Ovary (tissue), 10 donors: ENCODE measurements around the gene MUC5AC. TPM values are rescaled to one million over a fixed set of nuclear protein-coding genes. Genes with fewer than 3 reads are reported as not detected.

ENCODE experiments used
- DNase-seq, 5 donors: peaks; one replicate each; pipeline ENCODE4 v3.0.0-alpha.2; 2019 to 2020
- H3K27ac ChIP-seq, 2 donors: fragments of 200-600 bp; one replicate each; pipeline versions ENCODE4 v1.5.1 to v1.8.0; 2019 to 2022
- H3K27me3 ChIP-seq: fragments of 200-600 bp; one replicate; pipeline ENCODE4 v1.8.0; 2022
- H3K36me3 ChIP-seq: fragments of 200-600 bp; sonication (generic); one replicate; pipeline ENCODE4 v1.5.1; 2019
- H3K4me1 ChIP-seq: one replicate; pipeline ENCODE4 v1.8.1; 2013; ENCODE audit warnings: mild to moderate bottlenecking, moderate library complexity; ENCODE audit not compliant: insufficient read depth
- H3K4me3 ChIP-seq: fragments of 200-600 bp; sonication (generic); one replicate; pipeline ENCODE4 v1.5.1; 2017
- H3K9me3 ChIP-seq, 2 donors: fragments of 200-600 bp in 1 of 2; sonication (generic) in 1 of 2; one replicate each; pipeline versions ENCODE4 v1.5.1 to v1.8.1; 2013 to 2019; ENCODE audit warnings: mild to moderate bottlenecking in 1 of 2, moderate library complexity in 1 of 2
- EP300 ChIP-seq: sonication (generic); formaldehyde crosslinking; IDR thresholded peaks from one replicate; pipeline ENCODE4 v1.6.1; 2017; ENCODE audit warnings: antibody characterized with exemption
- POLR2A ChIP-seq: fragments of 450-650 bp; IDR thresholded peaks from one replicate; pipeline ENCODE4 v1.6.1; 2017; ENCODE audit warnings: antibody characterized with exemption, mild to moderate bottlenecking, moderate library complexity
- WGBS, 3 donors: extraction: QIAGEN DNeasy Blood & Tissue Kit in 1 of 3; methylation state at CpG; one replicate each; pipeline versions ENCODE4 v1.1.5 to v1.1.7; 2013 to 2017; 5-methylcytosine and 5-hydroxymethylcytosine counted together
- intact Hi-C, 4 donors: fragments of 100-400 bp; cut with DNase I; formaldehyde crosslinking; loops; one replicate each; pipeline versions ENCODE4 v1.11.0 to v1.15.1; 2022 to 2023
- long read RNA-seq, 3 donors: library from polyadenylated mRNA in 2 of 3; unstranded in 2 of 3; transcript quantifications; one replicate each; pipeline ENCODE4 v2.0.0 and lab custom pipeline, GENCODE V29; 2021 to 2026
- polyA plus RNA-seq, 2 donors: library from polyadenylated mRNA; stranded (reverse); fragments of 200-250 nt in 1 of 2; fragments of 350-450 nt in 1 of 2; fragmentation: Illumina TruSeq in 1 of 2; extraction: RNeasy Lipid Tissue Mini Kit (QIAGEN cat#74804) in 1 of 2; gene quantifications; one replicate each; pipeline ENCODE4 v1.2.3, GENCODE V29; 2013 to 2014
- total RNA-seq, 7 donors: library from RNA; depleted of rRNA in 2 of 7; stranded (reverse); fragments of >200 nt in 2 of 7; fragmentation: NEBNext Ultra II Directional in 3 of 7; extraction: Animal tissue kit (Norgen Biotek cat#: 25700) in 3 of 7; gene quantifications; one replicate each; pipeline versions ENCODE4 v1.1.0 to v1.2.4, GENCODE V29; 2016 to 2023
- TF ChIP-seq, protein P1 (sequence below), 3 donors: fragments of 450-650 bp in 2 of 3; fragments of 200-600 bp in 1 of 3; IDR thresholded peaks; one replicate each; pipeline versions ENCODE4 v1.5.1 to v1.8.0; 2016 to 2022; ENCODE audit warnings: antibody characterized with exemption in 3 of 3, mild to moderate bottlenecking in 1 of 3
- donor health status: DM: no; HTN: no; CAD: no; lungs with moderate emphysema.
- donor health status: DM: no; HTN: no; CAD: no.
- donor health status: Bipolar disorder and iron deficiency.
- donor health status: DM: yes; HTN: yes; CAD: no.
- donor health status: DM: no; HTN: no; CAD: no.
- donor health status: DM: yes; HTN: yes; CAD: no.

Gene MUC5AC, protein sequence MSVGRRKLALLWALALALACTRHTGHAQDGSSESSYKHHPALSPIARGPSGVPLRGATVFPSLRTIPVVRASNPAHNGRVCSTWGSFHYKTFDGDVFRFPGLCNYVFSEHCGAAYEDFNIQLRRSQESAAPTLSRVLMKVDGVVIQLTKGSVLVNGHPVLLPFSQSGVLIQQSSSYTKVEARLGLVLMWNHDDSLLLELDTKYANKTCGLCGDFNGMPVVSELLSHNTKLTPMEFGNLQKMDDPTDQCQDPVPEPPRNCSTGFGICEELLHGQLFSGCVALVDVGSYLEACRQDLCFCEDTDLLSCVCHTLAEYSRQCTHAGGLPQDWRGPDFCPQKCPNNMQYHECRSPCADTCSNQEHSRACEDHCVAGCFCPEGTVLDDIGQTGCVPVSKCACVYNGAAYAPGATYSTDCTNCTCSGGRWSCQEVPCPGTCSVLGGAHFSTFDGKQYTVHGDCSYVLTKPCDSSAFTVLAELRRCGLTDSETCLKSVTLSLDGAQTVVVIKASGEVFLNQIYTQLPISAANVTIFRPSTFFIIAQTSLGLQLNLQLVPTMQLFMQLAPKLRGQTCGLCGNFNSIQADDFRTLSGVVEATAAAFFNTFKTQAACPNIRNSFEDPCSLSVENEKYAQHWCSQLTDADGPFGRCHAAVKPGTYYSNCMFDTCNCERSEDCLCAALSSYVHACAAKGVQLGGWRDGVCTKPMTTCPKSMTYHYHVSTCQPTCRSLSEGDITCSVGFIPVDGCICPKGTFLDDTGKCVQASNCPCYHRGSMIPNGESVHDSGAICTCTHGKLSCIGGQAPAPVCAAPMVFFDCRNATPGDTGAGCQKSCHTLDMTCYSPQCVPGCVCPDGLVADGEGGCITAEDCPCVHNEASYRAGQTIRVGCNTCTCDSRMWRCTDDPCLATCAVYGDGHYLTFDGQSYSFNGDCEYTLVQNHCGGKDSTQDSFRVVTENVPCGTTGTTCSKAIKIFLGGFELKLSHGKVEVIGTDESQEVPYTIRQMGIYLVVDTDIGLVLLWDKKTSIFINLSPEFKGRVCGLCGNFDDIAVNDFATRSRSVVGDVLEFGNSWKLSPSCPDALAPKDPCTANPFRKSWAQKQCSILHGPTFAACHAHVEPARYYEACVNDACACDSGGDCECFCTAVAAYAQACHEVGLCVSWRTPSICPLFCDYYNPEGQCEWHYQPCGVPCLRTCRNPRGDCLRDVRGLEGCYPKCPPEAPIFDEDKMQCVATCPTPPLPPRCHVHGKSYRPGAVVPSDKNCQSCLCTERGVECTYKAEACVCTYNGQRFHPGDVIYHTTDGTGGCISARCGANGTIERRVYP (N-terminal part only)
- total RNA-seq: under 1 TPM in 1 of 7 donors, not detected in 6; 0.03 TPM
- polyA plus RNA-seq: not detected
- long read RNA-seq, donor 1: 0 reads
- long read RNA-seq, donor 2: 0 reads
- long read RNA-seq, donor 3: 0 reads

DNA sequence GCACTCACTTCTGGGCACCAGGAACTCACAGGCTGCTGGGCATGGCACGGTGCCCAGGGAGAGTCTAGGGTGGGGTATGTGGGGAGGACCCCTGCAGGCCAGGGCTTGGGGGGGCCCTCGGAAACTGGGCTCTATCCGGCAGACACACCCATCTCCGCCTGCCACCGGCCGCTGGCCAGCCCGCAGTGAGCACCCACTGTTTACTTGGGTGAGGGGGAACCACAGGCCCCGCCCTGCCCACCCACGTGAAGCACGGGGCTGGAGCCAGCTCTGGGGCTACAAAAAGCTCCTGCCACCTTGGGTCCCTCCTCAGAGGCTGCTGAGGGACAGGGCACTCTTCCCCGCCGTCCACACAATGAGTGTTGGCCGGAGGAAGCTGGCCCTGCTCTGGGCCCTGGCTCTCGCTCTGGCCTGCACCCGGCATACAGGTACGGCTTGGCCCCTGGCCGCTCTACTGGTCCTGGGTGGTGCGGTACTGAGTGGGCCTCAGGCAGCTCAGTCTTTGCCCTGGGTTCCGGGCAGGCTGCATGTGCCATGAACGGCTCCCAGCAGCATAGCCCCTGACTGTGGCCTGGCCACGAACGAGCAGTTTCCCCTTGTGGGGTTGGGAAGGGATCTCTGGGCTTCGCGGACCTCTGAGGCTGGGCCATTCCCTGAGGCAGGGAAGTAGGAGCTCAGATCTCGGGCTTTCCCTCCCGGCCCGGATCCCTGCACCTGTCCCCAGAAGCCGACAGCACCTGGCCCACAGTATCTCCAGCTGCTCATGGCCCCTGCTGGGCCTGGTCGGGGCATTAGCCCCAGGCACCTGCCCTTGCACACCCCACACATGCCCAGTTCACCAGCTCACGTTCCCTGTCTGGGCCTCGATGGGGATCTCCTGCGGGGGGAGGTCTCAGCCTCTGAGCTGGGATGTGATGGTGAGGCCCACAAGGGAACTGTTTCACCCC is at the start of gene MUC5AC:
MUC5AC (plus strand) TSS at position 309 of the 947 bp plus-strand sequence; CDS start at position 356, 47 bp downstream.
- Histone ChIP-seq H3K36me3 (no peaks in the 10 kb centered on the region), H3K27ac (no peak within 1 kb of the TSS), H3K4me3 (no peak within 1 kb of the TSS), H3K9me3 (no peaks in the 10 kb centered on the region), H3K27me3 (no peaks in the 10 kb centered on the region), H3K4me1 (no peaks in the 10 kb centered on the region)
- intact Hi-C loops: no loop called here
- WGBS, 3 donors: 77 to 84% (median 81%) methylated on average over 28 to 32 of the region's 32 CpGs
- DNase-seq: peak in 2 of 5 donors; percentile 6 to 21
- TF ChIP-seq, protein P1, sequence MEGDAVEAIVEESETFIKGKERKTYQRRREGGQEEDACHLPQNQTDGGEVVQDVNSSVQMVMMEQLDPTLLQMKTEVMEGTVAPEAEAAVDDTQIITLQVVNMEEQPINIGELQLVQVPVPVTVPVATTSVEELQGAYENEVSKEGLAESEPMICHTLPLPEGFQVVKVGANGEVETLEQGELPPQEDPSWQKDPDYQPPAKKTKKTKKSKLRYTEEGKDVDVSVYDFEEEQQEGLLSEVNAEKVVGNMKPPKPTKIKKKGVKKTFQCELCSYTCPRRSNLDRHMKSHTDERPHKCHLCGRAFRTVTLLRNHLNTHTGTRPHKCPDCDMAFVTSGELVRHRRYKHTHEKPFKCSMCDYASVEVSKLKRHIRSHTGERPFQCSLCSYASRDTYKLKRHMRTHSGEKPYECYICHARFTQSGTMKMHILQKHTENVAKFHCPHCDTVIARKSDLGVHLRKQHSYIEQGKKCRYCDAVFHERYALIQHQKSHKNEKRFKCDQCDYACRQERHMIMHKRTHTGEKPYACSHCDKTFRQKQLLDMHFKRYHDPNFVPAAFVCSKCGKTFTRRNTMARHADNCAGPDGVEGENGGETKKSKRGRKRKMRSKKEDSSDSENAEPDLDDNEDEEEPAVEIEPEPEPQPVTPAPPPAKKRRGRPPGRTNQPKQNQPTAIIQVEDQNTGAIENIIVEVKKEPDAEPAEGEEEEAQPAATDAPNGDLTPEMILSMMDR (IDR thresholded peaks at IDR 0.05): no peak
- TF ChIP-seq EP300 (no peak), POLR2A (no peak)

DNA sequence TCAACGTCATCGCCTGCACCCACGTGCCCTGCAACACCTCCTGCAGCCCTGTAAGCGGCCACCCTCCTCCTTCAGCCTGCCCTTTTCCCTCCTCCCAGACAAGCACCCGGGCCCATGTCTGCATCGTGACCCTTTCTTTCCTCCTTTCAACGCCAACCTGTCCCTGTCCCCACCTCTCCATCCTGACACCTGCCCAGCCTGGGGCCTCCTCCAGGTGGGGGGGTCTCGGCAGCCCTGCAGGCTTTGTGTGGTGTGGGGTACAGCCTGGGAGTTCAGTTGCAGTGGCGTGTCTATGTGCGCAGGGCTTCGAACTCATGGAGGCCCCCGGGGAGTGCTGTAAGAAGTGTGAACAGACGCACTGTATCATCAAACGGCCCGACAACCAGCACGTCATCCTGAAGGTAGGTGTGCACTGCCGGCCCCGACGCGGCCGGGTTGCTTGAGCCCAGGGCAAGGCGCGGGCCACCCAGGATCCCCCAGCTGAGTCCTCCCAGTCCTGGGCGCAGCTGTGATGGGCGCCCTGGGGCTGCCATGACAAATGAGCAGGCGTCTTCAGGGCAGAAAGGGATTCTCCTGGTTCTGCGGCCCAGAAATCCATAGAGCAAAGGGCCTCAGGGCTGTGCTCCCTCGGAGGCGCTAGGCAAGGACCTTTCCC is 49.4 kb upstream of the MUC5AC start:
- H3K4me3 ChIP-seq: no peak overlapping the region
- DNase-seq: no peak
- no peaks in the 10 kb centered on the region for H3K36me3 ChIP-seq
- H3K9me3 ChIP-seq: no peaks in the 10 kb centered on the region
- no peaks in the 10 kb centered on the region for H3K27me3 ChIP-seq
- TF ChIP-seq, protein P1 (IDR thresholded peaks at IDR 0.05): no peak
- no peak for TF ChIP-seq EP300
- no peak for TF ChIP-seq POLR2A
- H3K27ac ChIP-seq: no peak overlapping the region
- intact Hi-C loops: no loop called here
- no peaks in the 10 kb centered on the region for H3K4me1 ChIP-seq
- 77 to 80% (median 77%) methylated on average over 27 to 29 of the region's 29 CpGs for WGBS, 3 donors

DNA sequence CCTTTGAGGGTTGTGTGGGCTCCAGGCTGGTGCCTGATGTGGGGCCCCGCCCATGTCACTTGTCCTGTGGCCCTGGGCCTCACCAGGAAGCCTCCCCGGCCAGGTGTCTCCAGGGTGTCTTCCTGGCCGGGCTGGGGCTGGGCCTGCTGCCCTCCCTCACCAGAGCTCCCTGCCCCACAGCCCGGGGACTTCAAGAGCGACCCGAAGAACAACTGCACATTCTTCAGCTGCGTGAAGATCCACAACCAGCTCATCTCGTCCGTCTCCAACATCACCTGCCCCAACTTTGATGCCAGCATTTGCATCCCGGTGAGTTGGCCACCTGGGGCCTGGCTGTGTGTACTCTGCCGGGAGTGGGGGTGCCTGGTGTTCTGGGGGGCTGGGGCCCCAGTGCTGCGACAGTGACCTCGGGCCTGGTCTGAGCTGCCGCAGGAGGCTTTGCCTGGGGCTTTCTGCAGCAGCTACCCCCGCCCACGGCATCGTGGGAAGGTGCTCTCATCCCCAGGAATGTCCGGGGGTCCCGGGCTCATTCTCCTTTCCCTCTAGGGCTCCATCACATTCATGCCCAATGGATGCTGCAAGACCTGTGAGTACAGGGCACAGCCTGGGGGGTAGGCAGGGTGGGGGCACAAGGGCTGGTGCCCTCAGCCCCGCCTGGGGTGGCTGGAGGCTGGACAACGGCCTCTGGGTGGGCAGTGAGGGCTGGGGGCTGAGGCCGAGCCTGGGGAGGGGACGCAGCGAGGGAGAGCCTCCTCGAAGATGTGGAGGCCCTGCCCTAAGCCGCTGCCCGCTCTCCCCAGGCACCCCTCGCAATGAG is 48.4 kb upstream of the MUC5AC start:
- no peak for DNase-seq
- TF ChIP-seq, protein P1 (IDR thresholded peaks at IDR 0.05): no peak
- TF ChIP-seq EP300 (no peak), POLR2A (no peak)
- Histone ChIP-seq H3K27ac (no peak overlapping the region), H3K4me1 (no peaks in the 10 kb centered on the region), H3K9me3 (no peaks in the 10 kb centered on the region), H3K27me3 (no peaks in the 10 kb centered on the region), H3K36me3 (no peaks in the 10 kb centered on the region), H3K4me3 (no peak overlapping the region)
- intact Hi-C loops: no loop called here
- 75 to 81% (median 80%) methylated on average over 26 to 28 of the region's 28 CpGs for WGBS, 3 donors
